ENCODE data around the gene ANKRD33.

The ANKRD33 gene

GRCh38 chr12:51907856-51908425 lies 20.0 kb downstream of the ANKRD33 start:
- no peak for DNase-seq
- no peak for TF ChIP-seq POLR2A (IDR thresholded peaks at IDR 0.05; ENCODE audit: low read length)
- no peak for TF ChIP-seq GATA1 (IDR thresholded peaks at IDR 0.05; ENCODE audit: low read depth, low read length)

- DNase-seq: peak; percentile 15 to 51
- TF ChIP-seq GATA1 (IDR thresholded peaks at IDR 0.05; ENCODE audit: low read depth, low read length) (no peak), POLR2A (IDR thresholded peaks at IDR 0.05; ENCODE audit: low read length) (no peak)
Observed at GRCh38 chr12:51908876-51909592, 21.1 kb downstream of the ANKRD33 start.

GRCh38 chr12:51910168-51910567 lies 22.3 kb downstream of the ANKRD33 start:
- no peak for DNase-seq
- no peak for TF ChIP-seq POLR2A (IDR thresholded peaks at IDR 0.05; ENCODE audit: low read length)
- TF ChIP-seq GATA1 (IDR thresholded peaks at IDR 0.05; ENCODE audit: low read depth, low read length): no peak

- no peak for DNase-seq
- TF ChIP-seq GATA1 (IDR thresholded peaks at IDR 0.05; ENCODE audit: low read depth, low read length) (no peak), POLR2A (IDR thresholded peaks at IDR 0.05; ENCODE audit: low read length) (no peak)
Observed at GRCh38 chr12:51910691-51911090, 22.8 kb downstream of the ANKRD33 start.

GRCh38 chr12:51911307-51911706 lies 23.4 kb downstream of the ANKRD33 start:
- TF ChIP-seq POLR2A (IDR thresholded peaks at IDR 0.05; ENCODE audit: low read length) (no peak), GATA1 (IDR thresholded peaks at IDR 0.05; ENCODE audit: low read depth, low read length) (no peak)
- no peak for DNase-seq

GRCh38 chr12:51911788-51912711 lies 24.1 kb downstream of the ANKRD33 start:
- no peak for DNase-seq
- no peak for TF ChIP-seq GATA1 (IDR thresholded peaks at IDR 0.05; ENCODE audit: low read depth, low read length)
- TF ChIP-seq POLR2A (IDR thresholded peaks at IDR 0.05; ENCODE audit: low read length): no peak

- TF ChIP-seq GATA1 (IDR thresholded peaks at IDR 0.05; ENCODE audit: low read depth, low read length) (no peak), POLR2A (IDR thresholded peaks at IDR 0.05; ENCODE audit: low read length) (no peak)
- no peak for DNase-seq
Observed at GRCh38 chr12:51913071-51914033, 25.4 kb downstream of the ANKRD33 start.

- DNase-seq: no peak
- no peak for TF ChIP-seq POLR2A (IDR thresholded peaks at IDR 0.05; ENCODE audit: low read length)
- no peak for TF ChIP-seq GATA1 (IDR thresholded peaks at IDR 0.05; ENCODE audit: low read depth, low read length)
Observed at GRCh38 chr12:51914034-51914923, 26.4 kb downstream of the ANKRD33 start.

- TF ChIP-seq GATA1 (IDR thresholded peaks at IDR 0.05; ENCODE audit: low read depth, low read length): no peak
- no peak for TF ChIP-seq POLR2A (IDR thresholded peaks at IDR 0.05; ENCODE audit: low read length)
- DNase-seq: no peak
Observed at GRCh38 chr12:51915003-51915625, 27.2 kb downstream of the ANKRD33 start.

GRCh38 chr12:51915951-51916350 lies 28.0 kb downstream of the ANKRD33 start:
- no peak for DNase-seq
- no peak for TF ChIP-seq POLR2A (IDR thresholded peaks at IDR 0.05; ENCODE audit: low read length)
- TF ChIP-seq GATA1 (IDR thresholded peaks at IDR 0.05; ENCODE audit: low read depth, low read length): no peak

GRCh38 chr12:51917041-51917590 lies 29.2 kb downstream of the ANKRD33 start:
- TF ChIP-seq GATA1 (IDR thresholded peaks at IDR 0.05; ENCODE audit: low read depth, low read length): no peak
- no peak for TF ChIP-seq POLR2A (IDR thresholded peaks at IDR 0.05; ENCODE audit: low read length)
- no peak for DNase-seq

Data from erythroblast (primary cell).